ENCODE results near the gene APOA1.

Gene APOA1

GRCh38 chr11:116823031-116823843, 14.2 kb downstream of the APOA1 start, which contains the start of gene APOA4:
TSS of gene APOA4 (minus strand) at chr11:116823304. CDS start at chr11:116823191, 113 bp downstream.
- no peak for DNase-seq (ENCODE audit: low spot score)
- no peak for TF ChIP-seq CTCF (IDR thresholded peaks at IDR 0.05; ENCODE audit: extremely low read depth, missing control alignments)

GRCh38 chr11:116822575-116822974, 14.8 kb downstream of the APOA1 start:
- no peak for DNase-seq (ENCODE audit: low spot score)
- no peak for TF ChIP-seq CTCF (IDR thresholded peaks at IDR 0.05; ENCODE audit: extremely low read depth, missing control alignments)

- TF ChIP-seq CTCF (IDR thresholded peaks at IDR 0.05; ENCODE audit: extremely low read depth, missing control alignments): no peak
- DNase-seq (ENCODE audit: low spot score): no peak
Observed at GRCh38 chr11:116821050-116821918, 16.1 kb downstream of the APOA1 start.

GRCh38 chr11:116819049-116819448, 18.4 kb downstream of the APOA1 start:
- no peak for DNase-seq (ENCODE audit: low spot score)
- TF ChIP-seq CTCF (IDR thresholded peaks at IDR 0.05; ENCODE audit: extremely low read depth, missing control alignments): no peak

GRCh38 chr11:116814502-116814901, 22.9 kb downstream of the APOA1 start:
- DNase-seq (ENCODE audit: low spot score): no peak
- no peak for TF ChIP-seq CTCF (IDR thresholded peaks at IDR 0.05; ENCODE audit: extremely low read depth, missing control alignments)

GRCh38 chr11:116813781-116814471, 23.5 kb downstream of the APOA1 start:
- TF ChIP-seq CTCF (IDR thresholded peaks at IDR 0.05; ENCODE audit: extremely low read depth, missing control alignments): no peak
- DNase-seq (ENCODE audit: low spot score): no peak
